Stomach (tissue), 4 donors: ENCODE data around the gene ZNF423.

Experiments
- EP300 ChIP-seq: sonication (generic); formaldehyde crosslinking; IDR thresholded peaks from one replicate; pipeline ENCODE4 v1.6.1; 2017; ENCODE audit warnings: antibody characterized with exemption
- POLR2A ChIP-seq, 4 donors: fragments of 450-650 bp; IDR thresholded peaks; one replicate each; pipeline ENCODE4 v1.6.1; 2016; ENCODE audit warnings: antibody characterized with exemption in 4 of 4, control low read depth in 2 of 4, mild to moderate bottlenecking in 1 of 4, moderate library complexity in 1 of 4
- POLR2AphosphoS5 ChIP-seq, 3 donors: sonication (generic); formaldehyde crosslinking; IDR thresholded peaks; one replicate each; pipeline ENCODE4 v1.6.1; 2016; ENCODE audit warnings: antibody characterized with exemption in 3 of 3
- TF ChIP-seq, protein P1 (sequence below), 7 experiments: fragments of 450-650 bp in 4 of 7; fragments of 200-600 bp in 3 of 7; sonication (generic) in 3 of 7; IDR thresholded peaks; one replicate each; pipeline ENCODE4 v1.5.1; 2016 to 2019; ENCODE audit warnings: antibody characterized with exemption in 7 of 7, control low read depth in 2 of 7, mild to moderate bottlenecking in 1 of 7

DNA sequence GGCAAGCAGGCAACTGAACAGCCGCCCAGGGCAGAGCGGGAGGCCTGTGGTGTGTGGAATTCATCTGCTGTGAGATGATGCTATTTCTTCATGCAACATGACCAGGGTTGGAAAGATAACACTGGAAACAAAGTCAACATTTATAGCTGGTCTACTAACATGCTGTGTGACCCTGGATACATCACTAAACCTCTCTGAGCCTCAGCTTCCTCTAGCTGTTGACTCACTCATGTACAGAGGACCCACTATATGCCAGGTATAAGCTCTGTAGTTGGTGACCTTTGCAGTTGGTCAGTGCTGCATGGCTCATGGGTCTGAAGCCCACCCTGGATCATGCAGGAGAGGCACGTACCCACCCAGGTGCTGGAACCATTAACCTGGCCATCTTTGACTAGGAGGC, 180.9 kb downstream of the ZNF423 start:
- TF ChIP-seq, protein P1, sequence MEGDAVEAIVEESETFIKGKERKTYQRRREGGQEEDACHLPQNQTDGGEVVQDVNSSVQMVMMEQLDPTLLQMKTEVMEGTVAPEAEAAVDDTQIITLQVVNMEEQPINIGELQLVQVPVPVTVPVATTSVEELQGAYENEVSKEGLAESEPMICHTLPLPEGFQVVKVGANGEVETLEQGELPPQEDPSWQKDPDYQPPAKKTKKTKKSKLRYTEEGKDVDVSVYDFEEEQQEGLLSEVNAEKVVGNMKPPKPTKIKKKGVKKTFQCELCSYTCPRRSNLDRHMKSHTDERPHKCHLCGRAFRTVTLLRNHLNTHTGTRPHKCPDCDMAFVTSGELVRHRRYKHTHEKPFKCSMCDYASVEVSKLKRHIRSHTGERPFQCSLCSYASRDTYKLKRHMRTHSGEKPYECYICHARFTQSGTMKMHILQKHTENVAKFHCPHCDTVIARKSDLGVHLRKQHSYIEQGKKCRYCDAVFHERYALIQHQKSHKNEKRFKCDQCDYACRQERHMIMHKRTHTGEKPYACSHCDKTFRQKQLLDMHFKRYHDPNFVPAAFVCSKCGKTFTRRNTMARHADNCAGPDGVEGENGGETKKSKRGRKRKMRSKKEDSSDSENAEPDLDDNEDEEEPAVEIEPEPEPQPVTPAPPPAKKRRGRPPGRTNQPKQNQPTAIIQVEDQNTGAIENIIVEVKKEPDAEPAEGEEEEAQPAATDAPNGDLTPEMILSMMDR (IDR thresholded peaks at IDR 0.05), result no peak
- TF ChIP-seq POLR2A (IDR thresholded peaks at IDR 0.05) (no peak), EP300 (no peak), POLR2AphosphoS5 (IDR thresholded peaks at IDR 0.05) (no peak)
